GM21528 (cell line): Measurements from ENCODE around the gene ATP9B.
"Not testable (repeated sequence)": the region's sequence is repeated elsewhere in the genome, so short reads cannot be mapped to it uniquely, and the experiment has no call there.

Source experiments
- ATAC-seq: cut with Tn5 transposase; IDR thresholded peaks from one replicate; pipeline ENCODE4 v1.9.1; 2021; ENCODE audit warnings: mild to moderate bottlenecking, moderate library complexity; ENCODE audit not compliant: unreplicated experiment, low FRiP score

Gene ATP9B

DNA sequence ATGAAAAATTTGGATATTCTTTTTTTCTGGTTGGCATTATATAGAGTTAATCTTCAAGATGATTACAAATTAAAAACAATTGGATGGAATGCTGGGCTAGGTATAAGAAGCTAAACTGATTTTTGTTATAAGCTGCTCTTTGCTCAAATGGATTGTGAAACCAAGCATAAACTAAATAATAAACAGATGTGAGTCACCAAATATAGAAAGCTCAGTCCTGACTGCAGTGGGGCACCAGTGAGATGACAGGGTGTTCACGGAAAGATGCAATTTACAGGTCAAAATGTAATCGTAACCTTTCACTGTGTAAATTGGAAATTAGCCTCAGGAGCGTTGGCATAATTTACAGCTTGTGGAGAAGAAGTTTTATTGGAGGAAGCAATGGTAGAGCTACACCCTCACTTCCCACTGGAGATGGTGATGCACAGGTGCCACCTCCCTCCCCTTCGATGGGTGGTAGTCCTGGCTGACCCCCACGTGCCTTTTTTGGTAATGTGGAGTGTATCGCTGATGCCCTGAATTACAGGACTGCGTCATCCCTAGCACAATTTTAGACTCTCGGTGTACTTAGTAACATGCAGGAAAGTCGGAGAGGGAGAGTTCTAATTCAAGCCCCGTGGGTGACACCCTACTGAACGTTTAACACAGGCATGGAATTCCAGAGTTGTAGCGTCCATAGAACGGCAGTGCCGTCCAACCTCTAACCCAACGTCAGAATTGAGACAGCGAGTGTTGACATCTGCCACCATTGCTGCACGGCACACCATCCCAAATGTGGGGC lies 252.6 kb downstream of the ATP9B start:
- ATAC-seq, result no peak

DNA sequence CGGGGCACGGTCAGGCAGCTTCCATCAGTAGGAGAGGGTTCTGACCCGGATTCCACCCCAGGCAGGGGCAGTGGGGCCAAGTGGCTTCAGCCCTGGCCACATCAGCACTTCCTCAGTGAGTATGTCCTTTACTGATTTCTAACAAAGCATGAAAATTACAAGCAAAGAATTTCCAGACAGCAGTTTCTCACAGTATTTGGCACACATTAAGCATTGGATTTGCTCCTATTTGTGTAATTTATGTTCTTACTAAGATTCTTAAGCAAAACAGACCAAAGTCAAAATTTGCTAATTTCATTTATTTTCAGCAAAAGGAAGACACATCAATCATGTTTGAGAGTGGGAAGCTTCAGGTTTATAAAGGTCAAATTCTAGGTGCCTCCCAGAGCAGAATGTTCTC lies 253.2 kb downstream of the ATP9B start:
- no peak for ATAC-seq

DNA sequence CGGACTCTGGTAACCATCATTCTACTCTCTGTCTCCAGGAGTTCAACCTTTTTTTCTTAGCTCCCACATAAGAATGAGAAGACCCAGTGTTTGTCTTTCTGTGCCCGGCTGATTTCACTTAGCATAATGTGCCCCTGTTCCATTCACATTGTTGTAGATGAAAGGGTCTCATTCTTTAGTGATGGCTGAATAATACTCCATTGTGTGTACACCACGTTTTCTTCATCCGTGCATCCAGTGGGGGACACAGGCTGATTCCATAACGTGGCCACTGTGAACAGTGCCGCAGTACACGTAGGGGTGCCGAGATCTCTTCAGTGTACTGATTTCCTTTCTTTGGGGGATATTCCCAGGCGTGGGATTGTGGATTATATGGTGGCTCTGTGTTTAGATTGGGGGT lies 254.3 kb downstream of the ATP9B start:
- ATAC-seq, result no peak

DNA sequence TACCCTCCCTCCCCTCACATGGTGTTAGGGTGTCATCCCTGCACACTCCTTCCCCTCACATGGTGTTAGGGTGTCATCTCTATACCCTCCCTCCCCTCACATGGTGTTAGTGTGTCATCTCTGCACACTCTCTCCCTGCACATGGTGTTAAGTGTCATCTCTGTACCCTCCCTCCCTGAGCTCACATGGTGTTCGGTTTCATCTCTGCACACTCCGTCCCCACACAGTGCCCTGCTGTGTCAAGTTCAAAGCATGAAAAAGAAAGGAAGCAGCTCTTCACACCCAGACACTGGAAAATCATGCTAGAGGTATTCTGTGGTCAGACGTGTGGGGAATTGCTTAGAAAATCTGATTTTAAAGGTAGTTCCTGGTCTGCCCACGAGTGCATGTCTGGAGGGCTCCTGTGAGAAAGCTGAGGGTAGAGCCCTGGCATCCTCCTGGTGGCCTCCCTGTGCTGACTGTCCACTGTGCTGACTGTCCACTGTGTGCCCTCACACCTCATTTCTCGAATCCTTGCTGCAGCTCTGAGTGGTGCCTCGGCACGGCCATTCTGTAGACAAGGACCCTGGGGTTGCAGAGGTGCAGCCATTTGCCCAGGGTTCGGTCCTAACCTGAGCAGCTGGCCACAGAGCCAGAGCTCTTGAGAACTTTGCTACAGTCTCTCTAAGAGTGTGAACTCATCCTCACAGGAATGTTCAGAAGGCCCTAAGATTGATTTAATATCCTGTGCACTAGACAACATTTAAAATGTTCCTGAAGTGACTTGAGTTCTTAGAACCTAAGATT lies 257.4 kb downstream of the ATP9B start:
- ATAC-seq, result no peak

DNA sequence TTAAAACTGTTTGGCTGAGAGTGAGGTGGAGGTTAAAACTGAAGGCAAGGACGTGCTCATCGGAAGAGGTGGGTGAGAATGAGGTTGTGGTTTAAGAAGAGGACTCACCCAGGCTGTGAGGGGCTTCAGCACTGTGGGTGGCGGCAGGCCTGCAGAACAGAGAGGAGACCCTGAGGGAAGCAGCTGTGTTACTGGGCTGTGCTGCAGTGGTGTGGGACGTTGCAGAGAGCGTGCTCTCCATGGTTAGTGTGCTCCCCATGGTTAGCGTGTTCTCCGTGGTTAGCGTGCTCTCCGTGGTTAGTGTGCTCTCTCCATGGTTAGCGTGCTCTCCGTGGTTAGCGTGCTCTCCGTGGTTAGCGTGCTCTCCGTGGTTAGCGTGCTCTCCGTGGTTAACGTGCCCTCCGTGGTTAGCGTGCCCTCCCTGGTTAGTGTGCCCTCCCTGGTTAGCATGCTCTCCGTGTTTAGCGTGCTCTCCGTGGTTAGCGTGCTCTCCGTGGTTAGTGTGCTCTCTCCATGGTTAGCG lies 258.1 kb downstream of the ATP9B start:
- no peak for ATAC-seq

DNA sequence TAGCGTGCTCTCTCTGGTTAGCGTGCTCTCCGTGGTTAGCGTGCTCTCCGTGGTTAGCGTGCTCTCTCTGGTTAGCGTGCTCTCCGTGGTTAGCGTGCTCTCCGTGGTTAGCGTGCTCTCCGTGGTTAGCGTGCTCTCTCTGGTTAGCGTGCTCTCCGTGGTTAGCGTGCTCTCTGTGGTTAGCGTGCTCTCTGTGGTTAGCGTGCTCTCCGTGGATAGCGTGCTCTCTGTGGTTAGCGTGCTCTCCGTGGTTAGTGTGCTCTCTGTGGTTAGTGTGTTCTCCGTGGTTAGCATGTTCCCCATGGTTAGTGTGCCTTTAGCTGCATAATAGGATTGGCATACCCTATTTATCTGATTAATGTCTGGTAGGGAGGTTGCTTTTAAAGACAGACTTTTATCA lies 258.7 kb downstream of the ATP9B start:
- ATAC-seq, result not testable (repeated sequence)

DNA sequence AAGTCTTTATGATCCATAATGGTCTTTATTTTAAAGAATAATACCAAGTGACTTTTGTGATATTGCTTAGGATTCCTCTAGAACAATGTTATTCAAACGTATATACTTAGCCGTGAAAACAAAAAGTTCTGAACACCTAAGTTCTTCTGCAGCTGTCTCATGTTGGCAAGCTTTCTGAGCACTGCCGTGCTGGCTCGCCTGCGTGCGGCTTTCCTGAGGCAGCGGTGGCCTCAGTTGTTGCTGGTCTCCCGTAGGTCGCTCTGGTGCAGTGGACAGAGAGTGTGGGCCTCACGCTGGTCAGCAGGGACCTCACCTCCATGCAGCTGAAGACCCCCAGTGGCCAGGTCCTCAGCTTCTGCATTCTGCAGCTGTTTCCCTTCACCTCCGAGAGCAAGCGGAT lies 259.7 kb downstream of the ATP9B start:
- no peak for ATAC-seq

DNA sequence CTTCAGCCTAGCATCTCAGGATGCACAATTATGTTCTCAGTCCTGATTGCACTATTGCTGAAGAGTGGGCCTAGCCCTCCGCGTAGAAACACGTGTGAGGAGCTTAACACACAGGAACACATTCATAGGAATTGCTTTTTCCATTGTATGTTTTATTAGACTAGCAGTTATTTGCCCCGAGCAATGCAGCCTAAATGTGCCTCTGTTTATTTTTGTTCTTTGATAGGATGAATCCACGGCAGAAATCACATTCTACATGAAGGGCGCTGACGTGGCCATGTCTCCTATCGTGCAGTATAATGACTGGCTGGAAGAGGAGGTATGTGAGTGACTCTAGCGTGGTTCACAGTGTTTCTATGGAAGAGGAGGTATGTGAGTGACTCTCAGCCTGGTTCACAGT lies 260.6 kb downstream of the ATP9B start:
- no peak for ATAC-seq

DNA sequence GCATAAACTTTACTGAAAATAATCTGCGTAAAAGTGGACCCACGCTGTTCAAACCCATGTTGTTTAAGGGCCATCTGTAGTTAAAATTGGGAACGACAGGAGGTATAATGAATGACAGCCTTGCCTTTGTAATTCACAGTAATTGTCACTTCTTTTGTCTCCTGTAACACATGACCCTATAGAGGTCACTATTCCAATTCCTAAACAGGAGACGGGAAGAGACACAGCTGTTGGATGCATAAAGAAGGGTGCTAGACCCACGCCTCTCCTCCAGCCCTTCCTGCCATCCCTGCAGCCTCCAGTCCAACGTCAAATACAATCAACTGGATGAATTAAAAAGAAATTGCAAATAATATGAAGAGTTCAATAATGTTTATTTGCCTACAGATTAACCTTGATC lies 263.5 kb downstream of the ATP9B start:
- ATAC-seq, result no peak

DNA sequence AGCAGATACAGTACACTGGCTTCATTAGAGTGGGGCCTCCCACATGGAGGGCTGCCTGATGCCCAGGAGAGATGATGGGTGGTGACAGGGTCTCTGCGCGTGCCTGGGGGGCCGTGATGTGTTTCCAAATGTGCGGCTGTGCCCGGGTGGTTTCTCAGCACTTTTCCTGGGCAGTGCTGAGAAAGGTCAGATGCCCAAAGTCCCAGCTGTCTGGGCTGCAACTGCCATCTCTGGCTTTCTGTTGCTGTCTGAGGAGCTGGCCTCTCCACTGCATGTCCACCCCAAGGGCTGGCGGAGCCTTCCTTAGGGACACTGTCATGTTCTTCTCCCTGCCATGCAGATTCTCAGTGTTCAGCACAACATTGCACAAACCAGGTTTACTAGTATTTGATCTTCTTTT lies 263.9 kb downstream of the ATP9B start:
- no peak for ATAC-seq

DNA sequence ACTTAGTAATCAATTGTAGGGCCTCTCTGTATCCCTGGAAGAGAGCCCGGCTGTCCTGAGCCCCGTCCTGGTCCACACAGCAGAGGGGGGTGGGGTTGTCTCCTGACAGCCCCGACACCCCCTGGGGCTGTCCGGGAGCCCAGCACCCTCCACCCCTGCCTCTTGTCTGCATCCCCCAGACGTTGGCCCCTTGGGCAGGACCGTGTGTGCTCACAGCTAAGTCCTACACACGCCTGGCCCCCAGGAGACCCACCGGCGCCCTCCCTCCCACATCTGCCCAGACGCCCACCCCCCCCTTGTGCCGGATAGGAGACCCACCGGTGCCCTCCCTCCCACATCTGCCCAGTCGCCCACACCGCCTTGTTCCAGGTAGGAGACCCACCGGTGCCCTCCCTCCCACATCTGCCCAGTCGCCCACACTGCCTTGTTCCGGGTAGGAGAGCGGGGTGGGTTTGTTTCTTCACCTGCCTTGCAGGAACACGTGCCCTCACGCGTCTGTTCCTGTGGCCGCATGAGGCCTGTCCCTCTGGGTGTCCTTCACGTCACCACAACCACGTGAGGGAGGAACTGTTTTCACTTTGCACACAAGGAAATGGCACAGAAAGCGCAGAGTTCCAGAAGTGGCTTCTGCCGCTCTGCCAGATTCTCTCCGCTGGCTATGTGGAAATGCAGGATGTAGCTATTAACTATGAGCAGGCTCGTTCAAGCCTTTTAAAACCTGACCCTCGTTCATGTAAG lies 265.5 kb downstream of the ATP9B start:
- no peak for ATAC-seq

DNA sequence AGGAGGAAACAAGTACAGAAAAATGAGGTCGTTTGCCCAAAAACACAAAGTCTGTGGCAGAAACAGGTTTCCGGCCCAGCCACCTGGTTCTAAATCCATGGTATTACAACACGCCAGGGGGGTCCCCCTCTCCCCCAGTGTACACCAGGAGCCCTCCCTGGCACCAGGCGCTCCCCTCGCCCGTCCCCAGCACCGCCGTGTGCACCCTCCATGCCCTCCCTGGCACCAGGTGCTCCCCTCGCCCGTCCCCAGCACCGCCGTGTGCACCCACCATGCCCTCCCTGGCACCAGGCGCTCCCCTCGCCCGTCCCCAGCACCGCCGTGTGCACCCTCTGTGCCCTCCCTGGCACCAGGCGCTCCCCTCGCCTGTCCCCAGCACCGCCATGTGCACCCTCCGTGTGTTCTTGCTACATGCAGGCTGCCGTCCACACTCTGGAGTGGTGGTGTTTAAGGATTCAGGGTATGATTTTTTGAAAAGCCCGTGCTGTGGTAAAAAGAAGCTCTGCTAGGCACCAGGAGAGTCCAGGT lies 266.7 kb downstream of the ATP9B start:
- ATAC-seq, result no peak

DNA sequence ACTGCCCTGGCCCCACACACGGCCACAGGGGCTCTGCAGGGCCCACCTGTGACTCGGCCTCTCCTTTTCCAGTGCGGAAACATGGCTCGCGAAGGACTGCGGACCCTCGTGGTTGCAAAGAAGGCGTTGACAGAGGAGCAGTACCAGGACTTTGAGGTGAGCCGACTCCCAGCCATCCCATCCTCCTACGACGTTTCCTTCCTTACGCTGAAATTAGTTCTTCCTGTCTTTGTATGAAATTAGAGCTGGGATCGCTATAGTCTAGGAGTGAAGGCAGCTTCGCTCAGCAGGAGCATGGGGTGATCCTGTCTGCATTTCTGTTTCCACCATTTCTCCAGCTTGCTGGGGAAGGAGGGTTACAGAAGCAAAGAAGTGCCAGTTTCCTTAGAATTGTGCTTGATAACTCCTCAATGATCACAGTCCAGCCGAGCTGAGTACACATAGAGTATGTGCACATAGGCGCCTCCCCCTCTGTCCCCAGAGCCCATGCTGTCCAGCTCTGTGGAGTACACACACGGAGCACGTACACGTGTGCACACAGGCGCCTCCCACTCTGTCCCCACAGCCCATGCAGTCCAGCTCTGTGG lies 267.5 kb downstream of the ATP9B start:
- ATAC-seq, result no peak

DNA sequence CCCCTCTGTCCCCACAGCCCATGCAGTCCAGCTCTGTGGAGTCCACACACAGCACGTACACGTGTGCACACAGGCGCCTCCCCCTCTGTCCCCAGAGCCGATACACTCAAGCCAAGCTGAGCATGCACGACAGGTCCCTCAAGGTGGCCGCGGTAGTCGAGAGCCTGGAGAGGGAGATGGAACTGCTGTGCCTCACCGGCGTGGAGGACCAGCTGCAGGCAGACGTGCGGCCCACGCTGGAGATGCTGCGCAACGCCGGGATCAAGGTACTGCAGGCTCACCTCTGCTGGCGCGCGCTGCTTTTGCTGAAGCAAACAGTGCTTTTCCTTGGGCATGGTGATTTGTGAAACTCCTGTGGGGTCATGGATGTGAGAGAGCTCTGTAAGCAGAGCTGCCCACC lies 268.0 kb downstream of the ATP9B start:
- ATAC-seq, result no peak

DNA sequence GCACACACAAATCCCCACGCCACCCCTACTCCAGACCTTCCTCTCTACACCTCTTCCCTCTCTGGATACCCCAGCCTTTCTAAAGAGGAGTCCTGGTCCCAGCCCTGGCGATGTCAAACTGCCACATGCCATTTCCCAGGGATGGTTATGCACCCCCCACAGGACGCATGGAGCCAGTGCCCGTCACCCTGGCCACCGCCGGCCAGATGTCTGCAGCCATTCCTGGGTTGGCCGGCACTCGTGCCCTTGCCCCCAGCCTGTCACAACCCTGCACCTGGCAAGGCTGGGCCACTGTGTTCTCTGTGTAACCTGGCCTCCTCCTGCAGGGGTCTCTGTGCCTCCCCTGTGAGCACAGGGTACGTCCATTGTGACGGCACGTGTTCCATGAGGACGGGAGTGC lies 268.4 kb downstream of the ATP9B start:
- ATAC-seq, result no peak

DNA sequence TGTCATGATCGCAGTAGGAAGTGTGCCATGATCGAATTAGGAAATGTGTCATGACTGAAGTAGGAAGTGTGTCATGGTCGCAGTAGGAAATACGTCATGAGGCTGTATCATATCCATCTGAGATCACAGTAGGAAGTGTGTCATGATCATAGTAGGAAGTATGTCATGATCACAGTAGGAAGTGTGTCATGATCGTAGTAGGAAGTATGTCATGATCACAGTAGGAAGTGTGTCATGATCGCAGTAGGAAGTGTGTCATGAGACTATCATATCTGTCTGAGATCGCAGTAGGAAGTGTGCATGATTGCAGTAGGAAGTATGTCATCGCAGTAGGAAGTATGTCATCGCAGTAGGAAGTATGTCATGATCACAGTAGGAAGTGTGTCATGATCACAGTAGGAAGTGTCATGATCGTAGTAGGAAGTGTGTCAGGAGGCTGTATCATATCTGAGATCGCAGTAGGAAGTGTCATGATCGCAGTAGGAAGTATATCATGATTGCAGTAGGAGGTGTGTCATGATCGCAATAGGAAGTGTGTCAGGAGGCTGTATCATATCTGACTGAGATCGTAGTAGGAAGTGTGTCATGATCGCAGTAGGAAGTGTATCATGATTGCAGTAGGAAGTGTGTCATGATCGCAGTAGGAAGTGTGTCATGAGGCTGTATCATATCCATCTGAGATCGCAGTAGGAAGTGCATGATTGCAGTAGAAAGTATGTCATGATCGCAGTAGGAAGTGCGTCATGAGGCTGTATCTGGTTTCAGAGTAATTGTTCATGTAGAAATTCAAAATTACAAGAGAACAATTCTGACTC lies 270.1 kb downstream of the ATP9B start:
- no peak for ATAC-seq

DNA sequence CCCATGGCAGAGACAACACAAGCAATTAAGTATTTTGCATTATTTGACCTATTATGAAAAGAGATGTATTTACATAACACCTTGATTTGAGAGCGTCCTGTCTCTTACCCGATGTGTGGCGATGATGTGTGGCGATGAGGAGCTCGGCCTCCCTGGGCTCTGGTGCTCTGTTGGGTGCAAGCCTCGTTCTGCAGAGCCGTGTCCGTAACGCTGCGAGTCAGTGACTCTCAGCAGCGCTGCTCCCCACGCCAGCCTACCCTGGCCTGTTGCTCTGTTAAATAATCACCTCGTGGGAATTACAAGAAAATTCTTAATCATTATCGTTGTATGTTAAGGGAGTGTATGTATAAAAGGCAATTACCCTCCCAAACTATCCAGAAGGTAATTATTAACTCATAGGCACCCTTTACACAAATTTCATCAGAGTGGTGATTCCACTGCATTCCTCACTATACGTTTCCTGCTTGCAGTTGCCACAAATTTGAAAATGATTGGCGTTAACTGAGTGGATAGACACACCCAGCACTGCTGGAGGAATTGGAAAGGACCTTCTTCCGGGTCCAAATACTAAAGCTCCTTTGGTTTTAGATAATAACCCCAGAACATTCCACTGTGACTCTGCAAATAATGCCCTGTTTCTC lies 274.5 kb downstream of the ATP9B start:
- no peak for ATAC-seq

DNA sequence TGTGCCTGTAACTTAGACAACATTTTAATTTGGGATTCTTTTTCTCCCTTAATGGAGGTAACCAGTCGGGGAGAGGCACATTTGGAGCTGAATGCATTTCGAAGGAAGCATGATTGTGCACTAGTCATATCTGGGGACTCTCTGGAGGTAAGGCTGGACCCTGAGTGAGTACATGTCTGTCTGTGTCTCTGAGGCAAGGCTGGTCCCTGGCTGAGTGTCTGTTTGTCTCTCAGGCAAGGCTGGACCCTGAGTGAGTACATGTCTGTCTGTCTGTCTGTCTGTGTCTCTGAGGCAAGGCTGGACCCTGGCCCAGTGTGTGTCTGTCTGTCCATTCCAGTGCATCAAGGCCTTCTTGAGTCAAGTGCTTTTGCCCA lies 275.0 kb downstream of the ATP9B start:
- no peak for ATAC-seq

DNA sequence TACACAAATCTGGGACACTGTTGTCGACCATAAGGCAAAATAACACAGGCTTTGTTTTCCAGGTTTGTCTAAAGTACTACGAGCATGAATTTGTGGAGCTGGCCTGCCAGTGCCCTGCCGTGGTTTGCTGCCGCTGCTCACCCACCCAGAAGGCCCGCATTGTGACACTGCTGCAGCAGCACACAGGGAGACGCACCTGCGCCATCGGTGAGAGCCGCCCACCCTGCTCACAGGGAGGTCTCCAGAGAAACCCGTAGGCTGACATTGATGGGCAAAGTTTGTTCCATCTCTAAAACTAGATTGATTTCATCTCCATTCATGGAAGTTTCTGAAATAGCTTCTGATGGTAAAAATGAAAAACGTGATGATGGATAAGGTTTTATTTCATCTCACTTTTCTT lies 276.2 kb downstream of the ATP9B start:
- ATAC-seq, result no peak
